HEK293T (cell line): ENCODE data around the gene MRGPRF.

Source experiments
- ARNT ChIP-seq: fragments of 450-650 bp; IDR thresholded peaks from 2 replicates; pipeline ENCODE4 v1.6.1; 2017; ENCODE audit warnings: mild to moderate bottlenecking
- ELF4 ChIP-seq: fragments of 450-650 bp; IDR thresholded peaks from 2 replicates; pipeline ENCODE4 v1.6.1; 2017; ENCODE audit warnings: antibody characterized with exemption
- FOXK2 ChIP-seq: fragments of 450-650 bp; IDR thresholded peaks from 2 replicates; pipeline ENCODE4 v1.6.1; 2016; ENCODE audit warnings: mild to moderate bottlenecking
- FOXM1 ChIP-seq: fragments of 450-650 bp; IDR thresholded peaks from 2 replicates; pipeline ENCODE4 v1.6.1; 2017; ENCODE audit warnings: mild to moderate bottlenecking, borderline replicate concordance
- L3MBTL2 ChIP-seq: fragments of 450-650 bp; conservative IDR thresholded peaks from 2 replicates; pipeline ENCODE4 v1.6.1; 2016; ENCODE audit warnings: mild to moderate bottlenecking
- PKNOX1 ChIP-seq: fragments of 450-650 bp; IDR thresholded peaks from 2 replicates; pipeline ENCODE4 v1.6.1; 2016

GRCh38 chr11:68992743-68993255 lies 20.2 kb downstream of the MRGPRF start:
- no peak for TF ChIP-seq PKNOX1
- TF ChIP-seq FOXM1, result no peak
- TF ChIP-seq FOXK2, result no peak
- TF ChIP-seq ELF4, result no peak
- no peak for TF ChIP-seq L3MBTL2
- no peak for TF ChIP-seq ARNT
